HG02798 (cell line): ENCODE results near the gene TPH1.
A peak's percentile ranks its signal among the peaks of the same experiment; 100 is the strongest.
"Not testable (repeated sequence)": the region's sequence is repeated elsewhere in the genome, so short reads cannot be mapped to it uniquely, and the experiment has no call there.

Experiments used
- ATAC-seq: cut with Tn5 transposase; IDR thresholded peaks from one replicate; pipeline ENCODE4 v1.9.1; 2021; ENCODE audit warnings: mild to moderate bottlenecking; ENCODE audit not compliant: unreplicated experiment, poor library complexity

The TPH1 gene

DNA sequence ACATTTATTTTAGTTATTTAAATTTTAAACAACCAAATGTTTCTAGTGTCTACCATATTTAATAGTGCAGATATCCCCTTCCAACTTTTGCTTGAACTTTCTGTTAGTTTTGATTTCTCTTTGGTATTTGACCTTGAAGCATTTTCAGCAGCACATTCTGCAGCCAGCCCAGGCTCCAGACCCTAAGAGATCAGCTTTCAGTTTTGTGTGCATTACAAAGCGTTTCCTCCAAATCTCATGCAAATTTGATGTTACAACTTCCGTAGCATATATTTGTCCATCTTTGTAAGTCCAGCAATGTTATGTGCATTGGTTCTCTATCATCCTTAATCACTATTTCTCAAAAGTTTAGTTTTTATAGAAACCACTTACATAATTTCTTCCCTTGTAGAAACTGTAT lies 18.6 kb downstream of the TPH1 start:
- ATAC-seq, result no peak

DNA sequence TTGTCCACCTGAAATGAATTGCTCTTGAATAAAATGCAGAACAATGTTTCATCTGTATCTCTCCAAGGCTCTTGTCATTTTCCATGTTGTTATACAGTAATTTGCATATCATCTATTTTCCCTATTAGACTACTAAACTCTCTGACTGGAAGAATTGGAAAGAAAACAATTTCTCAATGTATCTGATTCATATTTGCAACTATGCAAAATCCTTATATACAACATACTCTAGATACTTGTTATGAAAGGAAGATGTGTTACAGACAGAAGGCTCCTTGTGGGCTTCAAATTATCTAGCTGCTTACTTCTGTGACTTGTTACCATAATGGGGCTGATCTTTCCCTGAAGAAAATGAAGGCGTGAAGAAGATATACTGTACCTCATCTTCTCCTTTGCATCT lies 23.6 kb downstream of the TPH1 start:
- ATAC-seq, result no peak

DNA sequence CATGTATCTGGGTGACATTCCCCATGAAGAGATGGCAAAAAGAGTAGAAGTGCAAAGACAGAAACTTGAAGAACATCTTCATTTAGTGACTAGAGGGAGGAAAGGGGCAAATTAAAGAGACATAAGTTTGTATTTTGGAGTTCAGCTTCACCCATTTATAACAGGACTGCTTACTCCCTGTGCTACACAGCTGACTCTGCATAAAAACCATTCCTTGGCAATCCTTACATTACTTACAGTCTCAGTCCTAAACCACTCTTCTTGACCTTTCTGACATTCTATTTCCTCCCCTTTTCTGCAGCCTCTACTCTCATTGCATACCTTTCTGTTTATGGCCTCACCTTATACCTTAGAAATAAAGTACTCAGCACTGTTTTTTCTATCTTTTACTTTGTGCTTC lies 26.4 kb downstream of the TPH1 start:
- no peak for ATAC-seq

DNA sequence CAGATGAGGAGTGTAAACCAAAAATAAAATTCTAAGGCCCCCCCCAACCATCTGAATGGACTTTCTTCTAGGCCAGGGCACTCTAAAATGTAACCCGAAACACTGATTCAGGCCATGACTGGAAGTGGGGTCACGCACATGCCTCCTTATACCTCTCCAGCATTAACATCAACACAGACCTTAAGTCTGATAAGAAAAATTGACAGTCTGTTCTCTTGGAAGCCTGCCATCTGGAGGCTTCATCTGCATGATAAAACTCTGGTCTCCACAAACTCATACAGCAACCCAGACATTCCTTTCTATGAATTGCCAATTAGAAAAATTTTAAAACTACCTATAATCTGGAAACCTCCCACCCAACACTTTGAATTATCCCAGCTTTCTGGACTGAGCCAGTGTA lies 29.3 kb downstream of the TPH1 start:
- ATAC-seq, result no peak

DNA sequence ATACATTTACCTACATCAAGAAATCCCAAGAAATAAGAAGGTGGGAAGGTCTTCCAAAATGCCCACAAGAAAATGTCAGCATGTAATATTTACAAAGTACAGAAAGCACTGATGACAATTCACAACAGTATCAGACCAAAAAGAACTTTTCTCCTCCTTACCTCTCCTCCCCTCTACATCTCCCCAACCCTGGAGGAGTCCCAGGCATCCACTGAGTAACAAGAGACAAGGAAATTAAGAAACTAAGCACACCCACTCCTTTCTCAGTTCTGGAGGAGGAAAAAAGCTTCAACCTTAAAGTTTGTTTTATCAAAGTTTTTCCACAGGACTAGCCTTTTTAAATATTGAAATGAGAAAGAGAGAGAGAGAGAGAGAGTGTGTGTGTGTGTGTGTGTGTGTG lies 31.2 kb downstream of the TPH1 start:
- no peak for ATAC-seq

DNA sequence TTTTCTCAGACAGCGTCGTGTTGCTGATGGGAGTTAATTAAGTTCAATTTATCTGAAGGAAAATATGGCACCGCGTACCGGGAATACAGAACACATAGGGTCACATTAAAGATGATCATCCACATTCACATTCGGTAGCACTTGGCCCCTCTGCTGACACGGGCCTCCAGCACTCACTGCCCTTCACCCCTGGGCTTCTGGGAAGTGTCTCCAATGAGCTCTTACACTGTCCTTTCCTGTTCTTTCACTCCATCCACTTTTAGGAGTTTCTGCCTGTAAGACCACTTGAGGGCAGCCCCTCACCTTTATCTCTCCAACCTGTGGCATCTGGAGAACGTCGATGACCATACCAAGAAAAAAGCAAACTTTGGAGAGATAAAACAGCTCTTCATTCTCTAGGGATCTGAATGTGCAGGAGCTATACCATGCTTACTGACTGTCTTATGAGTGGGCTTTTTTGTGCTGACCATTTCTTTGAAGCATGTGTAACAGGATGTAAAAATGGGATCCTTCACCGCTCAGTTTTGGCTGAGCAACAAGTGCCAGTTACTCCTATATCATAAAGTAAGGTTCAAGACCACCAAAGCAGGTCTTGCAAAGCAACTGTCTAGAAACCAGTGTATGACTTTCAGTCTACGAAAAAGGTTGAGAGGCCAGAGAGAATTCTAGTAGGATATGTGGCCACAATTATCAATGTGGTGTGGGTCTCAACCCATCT lies 32.1 kb downstream of the TPH1 start:
- ATAC-seq, result no peak

DNA sequence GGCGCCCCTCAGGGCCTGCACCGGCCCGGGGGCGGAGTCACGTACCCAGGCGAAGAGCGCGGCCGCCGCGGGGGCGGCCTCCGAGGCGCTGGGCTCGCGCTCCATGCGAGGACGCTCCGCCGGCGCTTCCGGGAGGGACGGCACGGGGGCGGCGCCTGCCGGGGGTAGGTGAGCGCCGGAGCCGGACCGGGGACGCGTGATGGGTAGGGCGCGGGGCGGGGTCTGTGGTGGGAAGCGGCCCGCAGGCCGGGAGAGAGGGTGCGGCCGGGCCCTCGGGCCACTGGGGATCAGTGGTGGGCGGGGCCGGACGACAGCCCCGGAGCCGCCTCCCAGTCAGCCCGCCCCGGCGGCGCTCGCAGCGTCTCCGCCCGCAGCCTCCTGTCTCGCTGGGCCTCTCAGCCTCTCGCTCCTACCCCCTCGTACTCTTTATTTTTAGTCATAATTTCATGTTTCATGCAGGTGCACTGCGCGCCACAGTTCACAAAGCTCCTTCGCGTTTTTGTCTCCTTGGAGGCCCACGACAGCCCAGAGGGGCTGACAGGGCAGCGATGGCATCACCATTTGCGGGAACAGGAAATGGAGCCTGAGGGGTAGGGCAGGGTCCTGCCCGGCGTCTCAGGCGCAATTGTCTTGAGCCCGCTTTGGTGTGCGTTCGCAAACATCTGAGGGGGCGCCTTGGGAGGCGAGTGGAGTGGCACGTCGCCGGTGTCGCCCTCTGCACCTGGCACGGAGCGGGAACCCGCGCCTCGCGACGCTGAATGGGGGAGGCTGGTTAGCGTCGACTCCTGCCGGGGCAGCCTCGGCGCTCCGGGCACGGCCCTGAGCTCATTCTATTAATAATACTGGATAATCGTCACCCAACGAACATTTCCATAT lies 32.9 kb downstream of the TPH1 start, which contains the start of gene SERGEF:
Gene SERGEF (minus strand): TSS at position 142 of the 876 bp plus-strand sequence. CDS start 37 bp downstream, at position 105.
- ATAC-seq, result peak; percentile 95

DNA sequence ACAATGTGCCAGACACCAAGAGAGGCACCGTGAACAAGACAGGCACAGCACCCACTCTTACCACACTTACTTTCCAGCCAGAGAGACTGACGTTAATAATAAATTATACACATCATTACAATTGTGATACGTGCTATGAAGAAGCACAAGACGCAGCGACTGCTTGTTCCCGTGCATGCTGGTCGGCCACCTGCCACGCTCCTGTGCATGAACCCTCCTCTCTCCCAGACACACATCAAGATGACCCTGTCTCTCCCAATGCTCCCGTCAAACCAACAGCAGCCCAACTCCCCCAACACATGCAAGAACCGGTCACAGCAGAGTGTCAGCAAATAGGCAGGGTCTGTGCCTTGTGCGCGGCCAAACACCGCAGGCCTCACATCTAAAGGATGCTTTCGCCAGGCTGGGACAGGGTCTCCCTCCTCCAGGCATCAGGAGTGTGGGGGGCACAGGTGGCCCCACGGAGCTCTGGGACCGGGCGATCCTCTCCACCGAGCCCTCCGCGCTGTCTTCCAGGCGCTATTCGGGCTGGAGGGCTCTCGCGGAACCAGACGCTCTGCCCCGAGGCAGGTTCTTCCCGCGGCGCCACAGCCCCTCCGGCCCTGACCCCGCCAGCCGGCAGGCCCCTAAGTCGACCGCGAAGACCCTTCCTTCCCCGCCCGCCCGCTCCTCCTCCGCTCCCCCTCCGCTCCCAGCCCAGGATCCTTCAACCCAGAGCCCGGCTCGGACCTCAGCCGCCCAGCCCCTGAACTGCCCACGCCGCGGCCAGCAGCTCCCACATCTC lies 33.8 kb downstream of the TPH1 start:
- ATAC-seq, result no peak

DNA sequence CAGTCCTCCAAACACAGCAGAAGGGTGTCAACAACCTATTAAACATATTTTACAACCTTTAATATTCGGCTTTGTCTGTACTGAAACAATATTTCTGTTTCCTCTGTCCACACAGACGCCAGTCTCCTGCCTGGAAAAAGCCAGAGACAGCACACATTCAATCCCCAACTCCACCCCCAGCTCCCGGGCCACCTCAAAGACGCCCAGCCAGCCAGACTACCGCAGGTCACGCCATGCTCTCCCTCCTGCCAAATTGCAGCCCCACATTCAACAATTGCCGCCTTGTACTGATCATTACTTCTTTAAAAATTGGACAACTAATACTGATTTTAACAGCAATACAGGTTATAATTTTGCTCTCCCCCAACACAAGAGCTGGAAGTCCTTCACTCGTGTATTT lies 34.4 kb downstream of the TPH1 start:
- no peak for ATAC-seq

DNA sequence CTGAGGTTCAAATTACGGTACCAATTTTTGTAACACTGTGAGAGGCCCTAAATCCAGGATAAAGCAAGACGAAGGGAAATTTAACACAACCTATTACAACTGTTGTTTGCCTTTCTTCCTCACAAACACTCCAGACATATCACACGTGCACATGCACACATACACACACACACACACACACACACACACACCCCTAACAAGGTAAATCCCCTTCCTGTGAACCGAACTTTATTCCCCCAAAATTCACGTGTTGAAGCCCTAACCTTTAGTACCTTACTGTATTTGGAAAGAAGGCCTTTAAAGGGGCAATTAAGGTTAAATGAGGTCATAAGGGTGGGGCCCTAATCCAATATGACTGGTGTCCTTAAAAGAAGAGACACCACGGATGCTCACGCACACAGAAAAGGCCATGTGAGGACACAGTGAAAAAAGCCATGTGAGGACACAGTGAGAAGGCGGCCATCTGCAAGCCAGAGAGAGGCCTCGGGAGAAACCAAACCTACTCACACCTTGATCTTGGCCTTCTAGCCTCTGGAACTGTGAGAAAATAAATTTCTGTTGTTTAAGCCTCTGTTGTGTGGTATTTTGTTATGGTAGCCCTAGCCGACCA lies 35.0 kb downstream of the TPH1 start:
- ATAC-seq, result no peak

DNA sequence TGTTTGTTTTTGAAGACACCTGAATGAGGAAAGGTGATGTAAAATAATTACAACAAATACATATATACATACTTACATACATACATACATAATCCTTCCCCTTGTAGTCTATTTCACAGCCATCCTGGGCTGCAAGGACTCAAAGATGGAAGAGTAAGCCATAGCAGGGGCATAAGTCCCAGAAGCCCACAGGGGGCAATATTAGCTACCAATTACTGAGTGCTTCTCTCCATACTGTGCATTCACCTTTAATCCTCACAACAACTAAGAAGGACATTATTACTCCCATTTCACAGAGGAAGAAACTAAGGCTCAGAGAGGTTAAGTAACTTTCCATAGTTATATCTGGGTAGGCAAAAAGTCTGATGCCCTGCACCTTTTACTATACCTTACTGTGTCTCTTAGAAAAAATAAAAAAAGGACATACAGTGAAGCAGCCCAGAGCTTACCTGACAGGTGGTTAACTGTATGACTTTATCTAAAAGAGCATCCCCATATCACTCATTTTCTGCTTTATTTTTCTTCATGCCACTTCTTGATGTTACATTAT lies 35.9 kb downstream of the TPH1 start:
- no peak for ATAC-seq

DNA sequence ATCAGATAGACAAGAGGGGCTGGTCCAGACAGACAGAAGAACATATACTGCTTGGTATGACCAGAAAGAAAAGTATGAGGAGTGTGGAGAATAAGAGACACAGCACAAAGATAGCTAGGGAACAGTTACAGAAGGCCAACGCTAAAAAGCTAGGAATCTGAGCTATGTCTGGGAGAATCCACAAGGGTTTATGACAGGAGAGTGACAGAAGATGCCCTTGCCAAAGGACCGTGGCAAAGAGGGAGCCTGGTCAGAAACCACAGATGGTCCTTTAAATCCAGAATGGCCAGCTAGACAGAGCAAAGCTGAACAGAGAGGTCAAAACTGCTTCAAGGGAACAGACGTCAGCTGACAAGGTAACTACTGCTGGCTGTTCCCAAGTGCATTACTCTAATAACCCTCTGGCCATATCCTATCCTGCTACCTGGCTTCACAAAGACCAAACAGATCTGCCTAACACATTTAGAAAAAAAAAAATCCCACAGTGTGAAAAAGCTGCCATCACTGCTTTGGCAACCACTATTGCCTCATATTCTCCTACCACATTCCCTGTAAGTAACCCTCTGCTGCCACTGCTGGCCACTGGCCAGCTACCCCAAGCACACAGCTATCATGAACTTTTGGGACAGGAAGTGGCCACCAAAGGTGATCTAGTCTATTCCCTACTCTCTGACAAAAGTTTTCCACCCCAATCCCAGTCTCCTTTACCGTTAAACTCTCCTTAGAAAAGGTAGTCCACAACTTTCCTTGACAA lies 40.5 kb downstream of the TPH1 start:
- no peak for ATAC-seq

DNA sequence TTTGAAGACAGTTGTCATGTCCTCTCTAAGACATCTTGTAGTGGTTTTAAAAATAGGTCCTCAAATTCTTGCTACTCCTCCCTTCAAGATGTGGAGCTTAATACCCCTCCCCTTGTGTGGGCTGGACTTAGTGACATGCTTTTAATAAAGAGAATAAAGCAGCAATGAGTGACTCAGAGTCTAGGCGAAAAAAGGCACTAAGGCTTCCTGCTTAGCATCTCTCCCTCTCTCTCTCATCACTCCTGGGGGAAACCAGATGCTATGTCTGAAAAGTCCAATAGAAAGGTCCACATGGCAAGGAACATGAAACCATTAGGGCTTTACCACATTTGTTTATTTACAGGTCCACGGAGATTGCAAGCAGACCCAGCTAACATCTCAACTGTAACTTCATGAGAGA lies 44.9 kb downstream of the TPH1 start:
- ATAC-seq, result no peak

DNA sequence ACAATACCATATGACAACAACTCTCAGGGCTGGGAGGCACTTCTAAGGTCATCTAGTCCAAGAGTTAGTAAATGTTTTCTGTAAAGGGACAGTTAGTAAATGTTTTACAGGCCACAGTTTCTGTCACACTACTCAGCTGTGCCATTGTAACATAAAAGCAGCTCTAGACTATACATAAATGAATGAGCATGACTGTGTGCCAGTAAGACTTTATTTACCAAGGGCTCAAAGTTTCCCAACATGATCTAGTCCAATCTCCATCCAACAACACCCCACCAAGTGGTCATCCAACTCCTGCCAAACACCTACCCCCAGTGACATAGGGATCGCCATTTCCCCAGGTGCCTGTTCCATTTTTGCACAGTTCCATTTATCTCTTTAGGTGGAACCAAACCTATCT lies 45.3 kb downstream of the TPH1 start:
- ATAC-seq, result peak; percentile 64

DNA sequence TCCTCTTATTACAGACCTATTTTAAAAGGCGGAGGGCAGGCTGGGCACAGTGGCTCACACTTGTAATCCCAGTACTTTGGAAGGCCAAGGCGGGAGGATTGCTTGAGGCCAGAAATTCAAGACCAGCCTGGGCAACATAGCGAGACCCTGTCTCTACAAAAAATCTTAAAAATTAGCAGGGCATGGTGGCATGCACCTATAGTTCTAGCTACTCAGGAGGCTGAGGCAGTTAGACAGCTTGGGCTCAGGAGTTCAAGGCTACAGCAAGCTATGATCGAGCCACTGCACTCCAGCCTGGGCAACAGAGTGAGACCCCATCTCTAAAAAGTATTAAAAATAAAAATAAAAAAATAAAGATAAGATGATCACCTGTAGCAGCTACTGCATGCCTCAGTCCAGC lies 45.9 kb downstream of the TPH1 start:
- not testable (repeated sequence) for ATAC-seq
